ENCODE data around the gene SLC6A13.
"Not testable (repeated sequence)": the region's sequence is repeated elsewhere in the genome, so short reads cannot be mapped to it uniquely, and the experiment has no call there.

SLC6A13 gene

GRCh38 chr12:262817-263216, at the start of gene SLC6A13:
TSS of gene SLC6A13 (minus strand) at chr12:262836. CDS start at chr12:260052, 2,784 bp downstream.
- DNase-seq (ENCODE audit: low spot score) = no peak
- peak; percentile 9 for FAIRE-seq

- no peak for FAIRE-seq
Measured at GRCh38 chr12:308511-308910, 45.9 kb upstream of the SLC6A13 start.

GRCh38 chr12:307406-307805, 44.8 kb upstream of the SLC6A13 start:
- DNase-seq (ENCODE audit: low spot score) (no peak), FAIRE-seq (no peak)

More at GRCh38 chr12:308511-308910, 45.9 kb upstream of the SLC6A13 start:
- no peak for DNase-seq (ENCODE audit: low spot score)

DNA sequence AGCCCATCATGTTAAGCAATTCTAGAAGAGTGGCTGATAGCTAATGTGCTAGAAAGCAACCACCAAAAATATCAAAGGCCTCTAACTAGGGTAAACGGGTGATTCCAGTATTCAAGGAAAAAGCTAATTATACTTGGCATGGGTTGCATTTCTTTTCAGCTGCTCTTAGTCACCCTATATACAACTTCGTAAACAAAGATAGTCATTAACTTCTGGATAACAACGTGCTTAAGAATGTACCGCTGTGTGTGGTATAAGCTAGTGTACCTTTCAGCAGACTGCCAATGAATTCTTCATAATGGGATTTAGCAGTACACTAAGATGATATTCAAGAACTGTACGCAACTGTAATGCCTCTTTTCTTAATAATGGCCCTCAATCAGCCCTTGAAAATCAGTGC, 42.2 kb upstream of the SLC6A13 start:
- DNase-seq (ENCODE audit: low spot score) (no peak), FAIRE-seq (no peak)

DNA sequence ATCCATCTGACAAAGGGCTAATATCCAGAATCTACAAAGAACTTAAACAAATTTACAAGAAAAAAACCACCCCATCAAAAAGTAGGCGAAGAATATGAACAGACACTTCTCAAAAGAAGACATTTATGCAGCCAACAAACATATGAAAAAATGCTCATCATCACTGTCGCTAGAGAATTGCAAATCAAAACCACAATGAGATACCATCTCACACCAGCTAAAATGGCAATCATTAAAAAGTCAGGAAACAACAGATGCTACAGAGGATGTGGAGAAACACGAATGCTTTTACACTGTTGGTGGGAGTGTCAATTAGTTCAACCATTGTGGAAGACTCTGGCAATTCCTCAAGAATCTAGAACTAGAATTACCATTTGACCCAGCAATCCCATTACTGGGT, 40.1 kb upstream of the SLC6A13 start:
- not testable (repeated sequence) for FAIRE-seq; DNase-seq (ENCODE audit: low spot score)

- DNase-seq (ENCODE audit: low spot score); FAIRE-seq: not testable (repeated sequence)
Measured at GRCh38 chr12:300166-300565, 37.5 kb upstream of the SLC6A13 start.

DNA sequence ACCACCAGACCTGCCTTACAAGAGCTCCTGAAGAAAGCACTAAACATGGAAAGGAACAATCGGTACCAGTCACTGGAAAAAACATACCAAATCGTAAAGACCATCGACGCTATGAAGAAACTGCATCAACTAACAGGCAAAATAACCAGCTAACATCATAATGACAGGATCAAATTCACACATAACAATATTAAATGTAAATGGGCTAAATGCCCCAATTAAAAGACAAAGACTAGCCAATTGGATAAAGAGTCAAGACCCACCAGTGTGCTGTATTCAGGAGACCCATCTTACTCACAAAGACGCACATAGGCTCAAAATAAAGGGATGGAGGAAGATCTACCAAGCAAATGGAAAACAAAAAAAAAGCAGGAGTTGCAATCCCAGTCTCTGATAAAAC, 36.9 kb upstream of the SLC6A13 start:
- DNase-seq (ENCODE audit: low spot score) = not testable (repeated sequence)
- peak; percentile 48 for FAIRE-seq

DNA sequence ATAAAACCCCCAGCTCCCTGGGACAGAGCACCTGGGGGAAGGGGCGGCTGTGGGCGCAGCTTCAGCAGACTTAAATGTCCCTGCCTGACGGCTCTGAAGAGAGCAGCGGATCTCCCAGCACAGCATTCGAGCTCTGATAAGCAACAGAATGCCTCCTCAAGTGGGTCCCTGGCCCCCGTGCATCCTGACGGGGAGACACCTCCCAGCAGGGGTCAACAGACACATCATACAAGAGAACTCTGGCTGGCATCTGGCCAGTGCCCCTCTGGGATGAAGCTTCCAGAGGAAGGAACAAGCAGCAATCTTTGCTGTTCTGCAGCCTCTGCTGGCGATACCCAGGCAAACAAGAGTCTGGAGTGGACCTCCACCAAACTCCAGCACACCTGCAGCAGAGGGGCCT, 35.4 kb upstream of the SLC6A13 start:
- not testable (repeated sequence) for DNase-seq (ENCODE audit: low spot score)

DNA sequence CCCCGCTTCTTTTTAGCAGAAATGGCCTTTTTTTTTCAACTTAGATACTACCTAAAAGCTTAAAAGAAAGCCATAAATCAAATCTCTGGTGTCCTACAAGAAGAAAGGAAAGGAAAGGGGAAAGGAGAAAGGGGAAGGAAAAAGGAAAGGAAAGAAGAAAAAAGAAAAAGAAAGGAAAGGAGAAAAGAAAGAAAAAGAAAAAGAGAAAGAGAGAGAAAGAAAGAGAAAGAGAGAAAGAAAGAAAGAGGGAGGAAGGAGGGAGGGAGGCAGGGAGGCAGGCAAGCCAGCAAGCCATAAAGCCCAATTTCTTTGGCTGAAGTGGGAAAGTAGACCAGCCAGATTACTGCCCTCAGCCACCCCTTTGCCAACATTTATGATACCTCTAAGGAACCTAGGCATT, 32.5 kb upstream of the SLC6A13 start:
- no peak for FAIRE-seq
- no peak for DNase-seq (ENCODE audit: low spot score)

More for the DNA sequence above, 35.4 kb upstream of the SLC6A13 start:
- FAIRE-seq = not testable (repeated sequence)

GRCh38 chr12:293199-293598, 30.6 kb upstream of the SLC6A13 start:
- FAIRE-seq = no peak
- no peak for DNase-seq (ENCODE audit: low spot score)

DNA sequence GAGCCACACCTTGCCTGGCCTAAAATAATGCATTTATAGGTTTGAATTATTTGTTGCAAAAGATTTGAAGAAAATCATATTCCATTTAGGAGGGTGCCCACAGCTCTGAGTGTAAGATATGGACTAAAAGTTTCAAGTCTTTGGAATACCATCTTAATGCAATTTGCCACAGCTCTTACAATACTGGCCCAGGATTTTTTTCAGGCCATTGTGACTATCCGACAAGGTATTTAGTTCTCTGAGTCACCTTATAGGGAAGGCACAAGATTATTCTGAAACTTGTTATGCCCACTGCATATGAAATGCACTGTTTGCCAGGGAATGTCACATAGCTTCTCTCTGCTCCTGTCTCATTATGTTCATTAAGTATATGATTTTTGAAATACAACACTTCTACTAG, 29.6 kb upstream of the SLC6A13 start:
- FAIRE-seq (peak; percentile 37), DNase-seq (ENCODE audit: low spot score) (no peak)

- no peak for FAIRE-seq
- DNase-seq (ENCODE audit: low spot score) = no peak
Measured at GRCh38 chr12:291153-291723, 28.6 kb upstream of the SLC6A13 start.

GRCh38 chr12:288687-289086, 26.1 kb upstream of the SLC6A13 start:
- FAIRE-seq (no peak), DNase-seq (ENCODE audit: low spot score) (no peak)

GRCh38 chr12:286531-287300, 24.1 kb upstream of the SLC6A13 start:
- FAIRE-seq = peak; percentile 87
- no peak for DNase-seq (ENCODE audit: low spot score)

DNA sequence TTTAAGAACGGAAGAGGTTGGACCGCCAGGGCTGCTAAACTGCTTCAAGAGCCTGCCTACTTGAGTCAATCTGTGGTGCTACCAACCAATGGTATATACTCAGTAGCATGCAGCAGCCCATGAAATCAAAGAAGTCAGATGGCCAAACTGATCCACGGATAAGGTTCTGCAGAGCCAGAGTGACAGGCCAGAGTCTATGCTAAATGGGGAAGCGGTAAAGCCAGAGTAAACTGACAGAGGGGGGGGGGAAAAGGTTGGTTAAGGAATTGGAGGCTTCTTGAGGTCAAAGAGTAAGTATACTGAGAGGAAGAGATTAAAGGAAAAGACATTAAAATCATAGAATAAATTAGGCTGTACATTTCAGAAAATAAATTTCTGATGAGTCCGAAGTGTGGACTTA, 15.4 kb upstream of the SLC6A13 start:
- DNase-seq (ENCODE audit: low spot score) = no peak
- no peak for FAIRE-seq

DNA sequence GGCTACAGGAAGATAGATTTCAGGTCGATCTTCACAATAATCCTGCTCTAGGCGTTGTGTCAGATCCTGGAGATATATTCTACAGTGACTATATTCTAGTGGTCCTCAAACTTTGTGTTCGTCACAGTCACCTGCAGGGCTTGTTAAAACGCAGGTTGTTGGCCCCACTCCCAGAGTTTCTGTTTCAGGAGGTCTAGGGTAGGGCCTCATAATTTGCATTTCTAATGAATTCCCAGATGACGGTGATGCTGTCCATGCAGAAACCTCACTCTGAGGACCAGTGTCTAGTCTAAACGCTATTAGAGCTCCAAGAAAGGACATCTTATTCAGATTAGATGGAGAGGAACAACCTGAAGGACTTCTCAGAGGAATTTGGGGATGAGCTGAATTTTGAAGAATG, 13.2 kb upstream of the SLC6A13 start:
- no peak for DNase-seq (ENCODE audit: low spot score)
- no peak for FAIRE-seq

GRCh38 chr12:273382-273781, 10.7 kb upstream of the SLC6A13 start:
- FAIRE-seq (no peak), DNase-seq (ENCODE audit: low spot score) (no peak)

GRCh38 chr12:272942-273341, 10.3 kb upstream of the SLC6A13 start:
- FAIRE-seq = no peak

DNA sequence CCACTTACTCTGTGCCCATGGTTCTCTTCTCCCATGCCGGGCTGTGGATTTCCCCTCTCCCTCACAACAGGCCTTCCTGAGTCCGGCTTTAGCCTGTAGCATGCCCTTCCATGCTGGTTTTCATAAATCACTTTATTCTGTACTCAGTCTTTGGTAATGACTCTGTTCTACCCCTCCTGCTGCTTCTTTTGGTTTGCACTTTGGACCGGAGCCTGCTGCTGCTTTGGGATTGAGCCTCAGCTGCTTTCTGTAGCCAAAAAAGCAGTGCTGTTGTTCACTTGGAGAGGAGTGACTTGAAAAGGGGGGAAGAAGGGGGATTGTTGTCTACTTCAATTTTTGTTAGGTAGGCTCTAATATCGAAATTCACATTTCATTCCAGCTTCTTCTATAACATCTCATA, 8.5 kb upstream of the SLC6A13 start:
- DNase-seq (ENCODE audit: low spot score) (no peak), FAIRE-seq (no peak)

More at GRCh38 chr12:272942-273341, 10.3 kb upstream of the SLC6A13 start:
- DNase-seq (ENCODE audit: low spot score) = no peak

DNA sequence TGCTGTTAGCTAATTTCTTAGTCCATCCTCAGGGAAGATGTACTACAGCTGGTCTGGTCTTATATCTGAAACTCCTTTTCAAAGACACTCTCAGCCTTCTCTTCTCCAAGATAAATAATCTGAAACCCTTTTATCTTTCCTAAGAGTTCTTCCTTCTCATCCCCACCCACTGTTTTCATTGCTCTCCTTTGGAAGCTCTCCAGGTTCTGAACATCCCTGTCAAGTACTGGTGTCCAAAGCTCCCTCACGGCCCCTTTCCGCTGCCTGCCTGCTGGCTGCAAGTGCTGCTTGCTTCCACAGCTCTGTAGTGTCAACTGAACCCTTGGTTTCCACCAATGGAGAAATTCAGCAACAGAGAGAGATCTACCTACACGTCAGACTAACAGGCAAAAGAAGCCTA, 6.6 kb upstream of the SLC6A13 start:
- FAIRE-seq (no peak), DNase-seq (ENCODE audit: low spot score) (no peak)

DNA sequence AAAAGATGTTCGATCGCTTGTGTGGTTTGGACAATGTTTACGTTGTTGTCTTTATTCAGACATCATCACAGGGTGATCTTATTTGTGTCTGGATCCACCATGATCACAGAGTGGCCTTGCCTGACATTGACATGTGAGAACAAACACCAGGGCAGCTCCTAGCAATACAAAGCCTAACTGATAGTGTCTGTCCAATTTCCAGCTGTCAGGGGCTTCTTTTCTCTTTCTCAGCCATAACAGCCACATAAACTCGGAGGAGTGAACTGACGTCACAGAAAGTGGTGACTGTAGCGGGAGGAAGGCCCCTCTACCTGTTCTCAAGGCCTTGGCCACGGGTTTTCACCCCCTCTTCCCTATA, 5.8 kb upstream of the SLC6A13 start:
- DNase-seq (ENCODE audit: low spot score) = no peak
- no peak for FAIRE-seq

DNA sequence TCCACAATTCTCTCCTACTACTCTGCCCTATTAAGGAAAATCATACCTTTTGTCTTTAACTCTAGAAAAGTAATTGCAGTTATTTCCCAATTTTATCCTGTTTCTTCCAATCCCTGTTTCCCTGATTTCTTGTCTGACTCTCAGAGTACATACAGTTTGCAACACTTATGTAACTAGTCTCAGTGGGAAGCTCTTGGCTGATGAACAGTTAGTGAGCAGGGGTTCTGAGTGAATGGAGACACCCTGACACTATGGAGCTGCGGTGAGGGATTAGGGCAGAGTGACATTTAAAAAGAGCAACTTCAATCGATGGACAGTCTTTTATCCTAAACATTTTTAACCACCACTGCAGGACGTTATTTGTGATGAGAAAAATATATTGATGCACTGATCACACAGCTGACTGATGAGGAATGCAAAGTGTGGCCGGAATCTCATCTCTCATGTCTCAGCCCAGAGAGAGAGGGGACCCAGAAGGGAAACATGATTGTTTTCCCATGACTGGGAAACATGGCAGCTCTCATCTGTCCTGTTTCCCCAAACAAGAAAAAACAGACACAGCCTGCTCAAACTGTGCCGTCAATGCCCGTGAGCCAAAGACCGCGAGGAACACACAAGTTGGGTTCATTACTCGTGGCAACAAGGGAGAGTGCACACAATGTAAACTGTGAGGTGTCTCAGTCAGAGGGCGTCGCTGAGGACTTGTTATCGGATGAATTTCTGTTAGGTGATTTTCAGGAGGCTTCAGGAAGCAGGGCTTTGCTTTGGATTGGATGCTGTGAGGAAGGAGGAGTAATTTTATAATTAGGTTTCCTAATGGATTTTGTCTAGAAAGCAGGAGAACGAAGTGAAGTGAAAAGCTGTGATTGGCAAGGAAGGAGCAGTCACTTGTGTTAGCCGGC, 5.2 kb upstream of the SLC6A13 start:
- DNase-seq (ENCODE audit: low spot score) = no peak
- FAIRE-seq = no peak

Data from urothelium cell line (cell line).